Parathyroid adenoma (tissue), 2 donors: ENCODE data around the gene PDK4.
A peak's percentile ranks its signal among the peaks of the same experiment; 100 is the strongest.

ENCODE experiments used
- H2AFZ ChIP-seq: fragments of 300-600 bp; sonication (generic); one replicate; pipeline ENCODE4 v1.7.0; 2017; ENCODE audit warnings: antibody characterized with exemption, mild to moderate bottlenecking
- H3K27ac ChIP-seq: fragments of 300-600 bp; sonication (generic); one replicate; pipeline ENCODE4 v1.7.0; 2017
- H3K27me3 ChIP-seq: fragments of 300-600 bp; sonication (generic); one replicate; pipeline ENCODE4 v1.7.0; 2017; ENCODE audit warnings: low read length; ENCODE audit not compliant: control insufficient read depth, insufficient read depth
- H3K36me3 ChIP-seq: fragments of 300-600 bp; sonication (generic); one replicate; pipeline ENCODE4 v1.7.0; 2017; ENCODE audit warnings: low read length; ENCODE audit not compliant: control insufficient read depth, insufficient read depth
- H3K4me1 ChIP-seq: fragments of 300-600 bp; sonication (generic); one replicate; pipeline ENCODE4 v1.7.0; 2017; ENCODE audit warnings: control low read depth
- H3K4me2 ChIP-seq: fragments of 300-600 bp; sonication (generic); one replicate; pipeline ENCODE4 v1.7.0; 2017; ENCODE audit warnings: low read length
- H3K4me3 ChIP-seq: fragments of 300-600 bp; sonication (generic); one replicate; pipeline ENCODE4 v1.7.0; 2017; ENCODE audit warnings: low read depth, low read length
- H3K79me2 ChIP-seq: fragments of 300-600 bp; sonication (generic); one replicate; pipeline ENCODE4 v1.7.0; 2017; ENCODE audit warnings: control low read depth
- H3K9ac ChIP-seq: fragments of 300-600 bp; sonication (generic); one replicate; pipeline ENCODE4 v1.7.0; 2017; ENCODE audit warnings: mild to moderate bottlenecking
- H3K9me3 ChIP-seq: fragments of 300-600 bp; sonication (generic); one replicate; pipeline ENCODE4 v1.7.0; 2017; ENCODE audit warnings: low read length; ENCODE audit not compliant: control insufficient read depth
- TF ChIP-seq, protein P1 (sequence below): fragments of 300-600 bp; sonication (generic); IDR thresholded peaks from one replicate; pipeline ENCODE4 v1.7.0; 2017; ENCODE audit warnings: antibody characterized with exemption, mild to moderate bottlenecking
- donor health status: primary hyperparathyroidism.

PDK4 gene

DNA sequence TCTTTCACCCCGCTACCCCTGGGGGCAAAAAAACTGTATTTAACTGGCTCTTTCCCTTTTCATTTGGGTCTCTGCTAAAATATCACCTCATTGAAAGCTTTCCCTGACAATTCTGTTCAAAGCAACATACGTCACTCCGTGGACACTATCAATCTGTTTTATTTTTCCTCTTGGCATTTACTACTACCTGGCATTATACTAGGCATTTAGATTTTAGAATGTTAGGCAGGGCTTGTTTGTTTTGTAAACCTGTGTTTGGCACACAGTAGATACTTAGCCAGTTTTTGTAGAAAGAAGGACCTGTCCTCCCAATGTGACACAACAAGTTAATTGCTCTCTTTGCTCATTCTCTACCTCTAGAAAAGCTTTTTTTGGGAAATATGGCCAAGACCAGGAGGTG is 26.5 kb upstream of the PDK4 start:
- TF ChIP-seq, protein P1, sequence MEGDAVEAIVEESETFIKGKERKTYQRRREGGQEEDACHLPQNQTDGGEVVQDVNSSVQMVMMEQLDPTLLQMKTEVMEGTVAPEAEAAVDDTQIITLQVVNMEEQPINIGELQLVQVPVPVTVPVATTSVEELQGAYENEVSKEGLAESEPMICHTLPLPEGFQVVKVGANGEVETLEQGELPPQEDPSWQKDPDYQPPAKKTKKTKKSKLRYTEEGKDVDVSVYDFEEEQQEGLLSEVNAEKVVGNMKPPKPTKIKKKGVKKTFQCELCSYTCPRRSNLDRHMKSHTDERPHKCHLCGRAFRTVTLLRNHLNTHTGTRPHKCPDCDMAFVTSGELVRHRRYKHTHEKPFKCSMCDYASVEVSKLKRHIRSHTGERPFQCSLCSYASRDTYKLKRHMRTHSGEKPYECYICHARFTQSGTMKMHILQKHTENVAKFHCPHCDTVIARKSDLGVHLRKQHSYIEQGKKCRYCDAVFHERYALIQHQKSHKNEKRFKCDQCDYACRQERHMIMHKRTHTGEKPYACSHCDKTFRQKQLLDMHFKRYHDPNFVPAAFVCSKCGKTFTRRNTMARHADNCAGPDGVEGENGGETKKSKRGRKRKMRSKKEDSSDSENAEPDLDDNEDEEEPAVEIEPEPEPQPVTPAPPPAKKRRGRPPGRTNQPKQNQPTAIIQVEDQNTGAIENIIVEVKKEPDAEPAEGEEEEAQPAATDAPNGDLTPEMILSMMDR: no peak
- Histone ChIP-seq H3K4me3 (no peak overlapping the region), H3K36me3 (no peaks in the 10 kb centered on the region), H3K4me2 (no peak overlapping the region), H3K9ac (no peak overlapping the region), H3K79me2 (no peaks in the 10 kb centered on the region), H3K27ac (no peak overlapping the region), H3K27me3 (no peaks in the 10 kb centered on the region), H2AFZ (no peak overlapping the region), H3K9me3 (no peaks in the 10 kb centered on the region), H3K4me1 (peaks cover 8% of the 10 kb centered on the region)

DNA sequence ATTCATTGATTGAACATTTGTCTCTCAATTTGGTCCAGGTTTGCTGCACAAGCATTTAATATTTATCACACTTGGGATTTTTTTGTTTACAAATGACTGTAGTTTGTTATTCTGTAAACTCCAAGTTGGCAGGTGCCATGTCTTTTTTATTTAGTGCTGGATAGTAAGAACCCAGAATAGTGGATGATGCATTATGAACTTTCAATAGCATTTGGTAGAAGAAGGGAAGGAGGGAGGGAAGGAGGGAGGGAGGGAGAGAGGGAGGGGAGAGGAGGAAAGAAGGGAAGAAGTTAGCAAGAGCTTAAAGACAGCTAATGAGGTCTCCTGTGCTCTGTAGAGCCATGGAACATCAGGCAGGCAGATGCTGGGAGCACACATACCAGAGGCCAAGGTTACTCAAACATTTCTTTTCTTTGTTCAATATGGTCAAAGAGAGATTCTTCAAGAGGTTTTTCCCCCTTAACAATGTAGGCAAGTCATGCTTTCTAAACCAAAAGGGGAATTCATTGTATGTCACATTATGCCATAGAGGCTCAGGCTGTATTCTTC is 25.8 kb upstream of the PDK4 start:
- H3K27me3 ChIP-seq: no peaks in the 10 kb centered on the region
- TF ChIP-seq, protein P1: no peak

DNA sequence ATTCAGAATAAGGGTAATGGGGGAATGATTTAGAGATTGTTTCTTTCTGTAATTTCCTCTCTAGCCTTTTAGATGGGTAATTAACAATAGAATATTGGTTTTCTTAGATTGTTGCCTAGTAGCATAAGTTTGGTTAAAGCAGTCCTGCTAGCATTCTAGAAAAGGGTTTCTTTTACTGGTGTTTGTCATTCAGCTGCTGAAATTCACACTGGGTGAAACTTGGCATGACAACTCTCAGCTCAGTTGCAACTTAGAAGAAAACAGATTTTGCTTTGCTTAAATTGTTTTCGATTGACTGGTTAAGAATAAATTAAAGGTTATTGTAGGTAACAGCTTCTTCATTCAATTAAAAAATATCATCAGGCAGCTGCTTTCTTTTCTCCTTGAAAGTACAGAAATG is 25.1 kb upstream of the PDK4 start:
- TF ChIP-seq, protein P1: no peak
- Histone ChIP-seq H3K4me2 (no peak overlapping the region), H3K27ac (peak overlapping the region; percentile 15), H3K9ac (no peak overlapping the region), H3K79me2 (no peaks in the 10 kb centered on the region), H3K9me3 (no peaks in the 10 kb centered on the region), H2AFZ (peak overlapping the region; percentile 55), H3K4me3 (no peak overlapping the region), H3K36me3 (no peaks in the 10 kb centered on the region), H3K4me1 (peaks cover 8% of the 10 kb centered on the region), H3K27me3 (no peaks in the 10 kb centered on the region)

More for the DNA sequence above, 25.8 kb upstream of the PDK4 start:
- no peak overlapping the region for H3K27ac ChIP-seq
- H3K9ac ChIP-seq: no peak overlapping the region
- no peaks in the 10 kb centered on the region for H3K79me2 ChIP-seq
- H3K36me3 ChIP-seq: no peaks in the 10 kb centered on the region
- H3K4me2 ChIP-seq: no peak overlapping the region
- peaks cover 8% of the 10 kb centered on the region for H3K4me1 ChIP-seq
- no peak overlapping the region for H3K4me3 ChIP-seq
- peak overlapping the region; percentile 20 for H2AFZ ChIP-seq
- no peaks in the 10 kb centered on the region for H3K9me3 ChIP-seq

DNA sequence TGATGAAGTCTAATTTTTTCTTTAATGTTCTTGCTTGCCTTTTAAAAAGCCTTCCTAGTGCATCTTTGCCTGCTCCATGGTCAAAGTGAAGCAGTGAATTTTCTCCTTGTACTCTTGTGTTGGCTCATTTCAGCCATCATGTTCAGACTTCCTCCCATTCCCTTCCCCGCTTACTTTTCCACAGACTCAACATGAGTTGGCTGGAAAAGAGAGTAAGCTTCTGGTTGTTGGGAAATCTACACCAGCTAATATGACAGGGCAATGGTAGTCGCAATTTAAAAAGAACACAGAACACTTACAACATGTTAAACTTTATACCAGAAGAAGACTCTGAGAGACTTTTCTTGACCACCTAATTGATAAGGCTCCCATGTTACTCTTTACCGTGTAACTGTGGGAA is 24.3 kb upstream of the PDK4 start:
- TF ChIP-seq, protein P1: no peak
- Histone ChIP-seq H3K36me3 (no peaks in the 10 kb centered on the region), H3K27ac (no peak overlapping the region), H3K4me2 (no peak overlapping the region), H3K4me3 (no peak overlapping the region), H3K79me2 (no peaks in the 10 kb centered on the region), H2AFZ (no peak overlapping the region), H3K4me1 (peaks cover 8% of the 10 kb centered on the region), H3K9me3 (no peaks in the 10 kb centered on the region), H3K9ac (no peak overlapping the region), H3K27me3 (no peaks in the 10 kb centered on the region)

DNA sequence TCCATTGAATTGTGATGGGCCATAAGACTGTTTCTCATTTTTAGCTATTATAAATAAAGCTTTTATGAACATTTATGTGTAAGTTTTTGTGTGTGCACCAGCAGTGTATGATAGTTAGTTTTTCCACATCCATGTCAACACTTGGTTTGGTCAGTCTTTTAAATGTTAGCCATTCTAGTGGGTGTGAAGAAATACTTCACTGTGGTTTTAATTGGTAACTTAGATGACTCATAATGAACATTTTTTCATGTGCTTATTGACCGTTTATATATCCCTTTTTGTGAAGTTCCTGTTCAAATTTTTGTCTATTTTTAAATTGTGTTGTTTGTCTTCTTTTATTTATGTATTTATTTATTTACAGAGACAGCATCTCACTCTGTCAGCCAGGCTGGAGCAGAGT is 23.6 kb upstream of the PDK4 start:
- Histone ChIP-seq H3K79me2 (no peaks in the 10 kb centered on the region), H3K4me1 (peaks cover 8% of the 10 kb centered on the region), H3K4me2 (no peak overlapping the region), H3K27me3 (no peaks in the 10 kb centered on the region), H3K9me3 (no peaks in the 10 kb centered on the region), H3K27ac (no peak overlapping the region), H2AFZ (no peak overlapping the region), H3K9ac (no peak overlapping the region), H3K36me3 (no peaks in the 10 kb centered on the region), H3K4me3 (no peak overlapping the region)
- TF ChIP-seq, protein P1: no peak
